ENCODE data around the gene PKNOX2. TPM values are rescaled to one million over a fixed set of nuclear protein-coding genes. Genes with fewer than 3 reads are reported as not detected.

Gene PKNOX2
- total and polyA plus RNA-seq, 2 of the 8 experiments (the other 6 are each of a cell fraction or from before 2014, with no cell fraction given), result 2.0 TPM

DNA sequence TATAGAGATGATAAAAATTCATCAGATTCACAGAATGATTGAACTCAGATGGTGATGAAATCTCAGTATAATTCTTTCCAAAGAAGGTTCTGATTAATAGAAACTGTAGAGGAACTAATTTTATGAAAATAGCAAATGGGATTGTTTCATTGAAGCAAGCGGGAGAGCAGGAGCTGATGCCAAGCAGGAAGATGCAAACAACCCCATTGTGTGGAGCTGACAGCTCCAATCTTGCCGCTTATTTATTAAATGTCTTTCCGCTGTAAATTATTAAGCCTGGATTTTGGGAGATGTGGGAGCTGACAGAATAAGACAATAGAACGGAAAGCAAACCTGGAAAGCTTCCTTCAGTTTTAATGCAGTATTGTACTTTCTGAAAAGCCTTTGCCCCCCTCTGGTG is 47.1 kb upstream of the PKNOX2 start (continued):
- TF ChIP-seq, protein P1, sequence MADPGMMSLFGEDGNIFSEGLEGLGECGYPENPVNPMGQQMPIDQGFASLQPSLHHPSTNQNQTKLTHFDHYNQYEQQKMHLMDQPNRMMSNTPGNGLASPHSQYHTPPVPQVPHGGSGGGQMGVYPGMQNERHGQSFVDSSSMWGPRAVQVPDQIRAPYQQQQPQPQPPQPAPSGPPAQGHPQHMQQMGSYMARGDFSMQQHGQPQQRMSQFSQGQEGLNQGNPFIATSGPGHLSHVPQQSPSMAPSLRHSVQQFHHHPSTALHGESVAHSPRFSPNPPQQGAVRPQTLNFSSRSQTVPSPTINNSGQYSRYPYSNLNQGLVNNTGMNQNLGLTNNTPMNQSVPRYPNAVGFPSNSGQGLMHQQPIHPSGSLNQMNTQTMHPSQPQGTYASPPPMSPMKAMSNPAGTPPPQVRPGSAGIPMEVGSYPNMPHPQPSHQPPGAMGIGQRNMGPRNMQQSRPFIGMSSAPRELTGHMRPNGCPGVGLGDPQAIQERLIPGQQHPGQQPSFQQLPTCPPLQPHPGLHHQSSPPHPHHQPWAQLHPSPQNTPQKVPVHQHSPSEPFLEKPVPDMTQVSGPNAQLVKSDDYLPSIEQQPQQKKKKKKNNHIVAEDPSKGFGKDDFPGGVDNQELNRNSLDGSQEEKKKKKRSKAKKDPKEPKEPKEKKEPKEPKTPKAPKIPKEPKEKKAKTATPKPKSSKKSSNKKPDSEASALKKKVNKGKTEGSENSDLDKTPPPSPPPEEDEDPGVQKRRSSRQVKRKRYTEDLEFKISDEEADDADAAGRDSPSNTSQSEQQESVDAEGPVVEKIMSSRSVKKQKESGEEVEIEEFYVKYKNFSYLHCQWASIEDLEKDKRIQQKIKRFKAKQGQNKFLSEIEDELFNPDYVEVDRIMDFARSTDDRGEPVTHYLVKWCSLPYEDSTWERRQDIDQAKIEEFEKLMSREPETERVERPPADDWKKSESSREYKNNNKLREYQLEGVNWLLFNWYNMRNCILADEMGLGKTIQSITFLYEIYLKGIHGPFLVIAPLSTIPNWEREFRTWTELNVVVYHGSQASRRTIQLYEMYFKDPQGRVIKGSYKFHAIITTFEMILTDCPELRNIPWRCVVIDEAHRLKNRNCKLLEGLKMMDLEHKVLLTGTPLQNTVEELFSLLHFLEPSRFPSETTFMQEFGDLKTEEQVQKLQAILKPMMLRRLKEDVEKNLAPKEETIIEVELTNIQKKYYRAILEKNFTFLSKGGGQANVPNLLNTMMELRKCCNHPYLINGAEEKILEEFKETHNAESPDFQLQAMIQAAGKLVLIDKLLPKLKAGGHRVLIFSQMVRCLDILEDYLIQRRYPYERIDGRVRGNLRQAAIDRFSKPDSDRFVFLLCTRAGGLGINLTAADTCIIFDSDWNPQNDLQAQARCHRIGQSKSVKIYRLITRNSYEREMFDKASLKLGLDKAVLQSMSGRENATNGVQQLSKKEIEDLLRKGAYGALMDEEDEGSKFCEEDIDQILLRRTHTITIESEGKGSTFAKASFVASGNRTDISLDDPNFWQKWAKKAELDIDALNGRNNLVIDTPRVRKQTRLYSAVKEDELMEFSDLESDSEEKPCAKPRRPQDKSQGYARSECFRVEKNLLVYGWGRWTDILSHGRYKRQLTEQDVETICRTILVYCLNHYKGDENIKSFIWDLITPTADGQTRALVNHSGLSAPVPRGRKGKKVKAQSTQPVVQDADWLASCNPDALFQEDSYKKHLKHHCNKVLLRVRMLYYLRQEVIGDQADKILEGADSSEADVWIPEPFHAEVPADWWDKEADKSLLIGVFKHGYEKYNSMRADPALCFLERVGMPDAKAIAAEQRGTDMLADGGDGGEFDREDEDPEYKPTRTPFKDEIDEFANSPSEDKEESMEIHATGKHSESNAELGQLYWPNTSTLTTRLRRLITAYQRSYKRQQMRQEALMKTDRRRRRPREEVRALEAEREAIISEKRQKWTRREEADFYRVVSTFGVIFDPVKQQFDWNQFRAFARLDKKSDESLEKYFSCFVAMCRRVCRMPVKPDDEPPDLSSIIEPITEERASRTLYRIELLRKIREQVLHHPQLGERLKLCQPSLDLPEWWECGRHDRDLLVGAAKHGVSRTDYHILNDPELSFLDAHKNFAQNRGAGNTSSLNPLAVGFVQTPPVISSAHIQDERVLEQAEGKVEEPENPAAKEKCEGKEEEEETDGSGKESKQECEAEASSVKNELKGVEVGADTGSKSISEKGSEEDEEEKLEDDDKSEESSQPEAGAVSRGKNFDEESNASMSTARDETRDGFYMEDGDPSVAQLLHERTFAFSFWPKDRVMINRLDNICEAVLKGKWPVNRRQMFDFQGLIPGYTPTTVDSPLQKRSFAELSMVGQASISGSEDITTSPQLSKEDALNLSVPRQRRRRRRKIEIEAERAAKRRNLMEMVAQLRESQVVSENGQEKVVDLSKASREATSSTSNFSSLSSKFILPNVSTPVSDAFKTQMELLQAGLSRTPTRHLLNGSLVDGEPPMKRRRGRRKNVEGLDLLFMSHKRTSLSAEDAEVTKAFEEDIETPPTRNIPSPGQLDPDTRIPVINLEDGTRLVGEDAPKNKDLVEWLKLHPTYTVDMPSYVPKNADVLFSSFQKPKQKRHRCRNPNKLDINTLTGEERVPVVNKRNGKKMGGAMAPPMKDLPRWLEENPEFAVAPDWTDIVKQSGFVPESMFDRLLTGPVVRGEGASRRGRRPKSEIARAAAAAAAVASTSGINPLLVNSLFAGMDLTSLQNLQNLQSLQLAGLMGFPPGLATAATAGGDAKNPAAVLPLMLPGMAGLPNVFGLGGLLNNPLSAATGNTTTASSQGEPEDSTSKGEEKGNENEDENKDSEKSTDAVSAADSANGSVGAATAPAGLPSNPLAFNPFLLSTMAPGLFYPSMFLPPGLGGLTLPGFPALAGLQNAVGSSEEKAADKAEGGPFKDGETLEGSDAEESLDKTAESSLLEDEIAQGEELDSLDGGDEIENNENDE (IDR thresholded peaks at IDR 0.05; ENCODE audit: insufficient replicate concordance, low read length), result no peak
- TF ChIP-seq ATF2 (IDR thresholded peaks at IDR 0.05; ENCODE audit: low read length), result no peak
- no peak for TF ChIP-seq SIN3A (conservative IDR thresholded peaks at IDR 0.05 in 1 of 2, IDR thresholded peaks at IDR 0.05 in 1 of 2; ENCODE audit: low read depth in 1 of 2, low read length in 2 of 2)
- TF ChIP-seq HDAC2 (IDR thresholded peaks at IDR 0.05; ENCODE audit: borderline replicate concordance in 1 of 2, low read depth in 2 of 2, low read length in 2 of 2), result no peak
- no peak for TF ChIP-seq SRF (IDR thresholded peaks at IDR 0.05; ENCODE audit: low read depth, low read length)
- no peak for TF ChIP-seq MAFK (IDR thresholded peaks at IDR 0.05; ENCODE audit: low read depth, low read length)

Data from H1 (cell line).